MCF 10A (cell line): ENCODE data around the gene PTPRE. TPM values are rescaled to one million over a fixed set of nuclear protein-coding genes. Genes with fewer than 3 reads are reported as not detected.
A peak's percentile ranks its signal among the peaks of the same experiment; 100 is the strongest.

Source experiments
- BruUV-seq: library from RNA; stranded (reverse); fragments of 400-500 nt; replicated peaks from 2 replicates; lab custom pipeline; 2021; lab: Mats Ljungman, UMichigan
- CTCF ChIA-PET: fragments of 300-600 bp; sonication (Branson Sonifier 250); formaldehyde crosslinking; extraction: SDS; loops from one replicate; lab custom pipeline; 2021; ENCODE audit warnings: antibody characterized with exemption, inconsistent platforms; lab: Yijun Ruan, JAX
- POLR2A ChIA-PET: fragments of 300-600, 350-650 bp; sonication (Branson Sonifier 250); formaldehyde crosslinking; extraction: SDS; loops from one replicate; lab custom pipeline; 2020; ENCODE audit warnings: antibody characterized with exemption, inconsistent platforms; lab: Yijun Ruan, JAX
- DNase-seq: peaks from one replicate; pipeline ENCODE4 v3.0.0-alpha.2; 2018; ENCODE audit not compliant: unreplicated experiment
- H3K27ac Mint-ChIP-seq: one replicate; pipeline ENCODE4 v1.8.0; 2022; ENCODE audit warnings: mild to moderate bottlenecking, low read depth, mixed read lengths; ENCODE audit not compliant: unreplicated experiment
- H3K27me3 Mint-ChIP-seq: one replicate; pipeline ENCODE4 v1.8.0; 2022; ENCODE audit warnings: mixed read lengths; ENCODE audit not compliant: insufficient read depth, unreplicated experiment
- H3K36me3 Mint-ChIP-seq: one replicate; pipeline ENCODE4 v1.8.0; 2022; ENCODE audit warnings: mild to moderate bottlenecking, moderate library complexity, mixed read lengths; ENCODE audit not compliant: insufficient read depth, unreplicated experiment
- H3K4me1 Mint-ChIP-seq: one replicate; pipeline ENCODE4 v1.8.0; 2022; ENCODE audit warnings: mixed read lengths; ENCODE audit not compliant: insufficient read depth, unreplicated experiment
- H3K4me3 Mint-ChIP-seq: one replicate; pipeline ENCODE4 v1.8.0; 2022; ENCODE audit warnings: mild to moderate bottlenecking, moderate library complexity, mixed read lengths; ENCODE audit not compliant: unreplicated experiment
- H3K9me3 Mint-ChIP-seq: one replicate; pipeline ENCODE4 v1.8.0; 2022; ENCODE audit warnings: mixed read lengths; ENCODE audit not compliant: unreplicated experiment
- CTCF ChIP-seq: fragments of 200-600 bp; IDR thresholded peaks from one replicate; pipeline ENCODE4 v1.8.0; 2022; ENCODE audit warnings: antibody characterized with exemption, mild to moderate bottlenecking; ENCODE audit not compliant: unreplicated experiment
- intact Hi-C: fragments of 100-400 bp; cut with micrococcal nuclease; formaldehyde crosslinking; loops from 2 replicates; pipeline ENCODE4 v1.14.1; 2022
- total RNA-seq: library from RNA; stranded (reverse); gene quantifications from 2 replicates; pipeline ENCODE4 v1.2.3, GENCODE V29; 2022

Gene PTPRE
- total RNA-seq, 1 experiment from 2014 or later: 34.6 TPM

DNA sequence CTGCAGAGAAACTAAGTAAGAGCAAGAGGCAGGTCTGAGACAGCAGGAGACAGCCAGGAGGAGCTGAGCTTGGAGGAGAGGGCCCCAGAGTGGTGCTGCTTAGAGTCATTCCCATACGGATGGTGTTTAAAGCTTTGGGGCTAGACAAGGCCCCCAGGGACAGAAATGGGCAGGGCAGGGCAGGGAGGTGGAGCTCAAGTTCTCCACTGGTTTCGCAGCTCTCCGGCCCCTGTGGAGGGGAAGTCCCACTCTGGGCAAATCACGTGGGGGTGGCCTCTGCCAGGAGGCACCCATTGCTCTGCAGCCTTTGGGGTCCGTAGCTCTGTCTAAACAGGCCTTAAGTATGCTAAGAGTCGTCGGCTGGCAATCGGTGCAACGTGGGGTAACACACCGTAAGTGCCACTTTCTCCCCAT lies 1.0 kb upstream of the PTPRE start:
- H3K36me3 Mint-ChIP-seq: no peaks in the 10 kb centered on the region
- peak overlapping the region; percentile 19 for H3K4me3 Mint-ChIP-seq
- CTCF ChIA-PET: interaction anchor here (0.6 to 6.6 kb wide), 35 partner anchors 9 to 1812 kb away, joined by 3 to 260 read pairs (median 4); no protein-coding TSS in a partner anchor
- DNase-seq: no peak
- BruUV-seq: no TSS peak
- intact Hi-C loops: loop anchor here (1.0 to 5.0 kb wide), 4 partner anchors 105 to 245 kb away; no protein-coding TSS in a partner anchor
- no peaks in the 10 kb centered on the region for H3K9me3 Mint-ChIP-seq
- H3K4me1 Mint-ChIP-seq: peaks cover 7% of the 10 kb centered on the region
- no peak overlapping the region for H3K27ac Mint-ChIP-seq
- POLR2A ChIA-PET: interaction anchor here (0.6 to 1.7 kb wide), 5 partner anchors 104 to 163 kb away, joined by 3 to 11 read pairs (median 4); no protein-coding TSS in a partner anchor
- no peak for TF ChIP-seq CTCF
- H3K27me3 Mint-ChIP-seq: no peaks in the 10 kb centered on the region

GRCh38 chr10:127907411-127908105 lies 655 bp downstream of the PTPRE start:
- intact Hi-C loops: loop anchor here (2.0 to 5.0 kb wide), 2 partner anchors 190 to 243 kb away; no protein-coding TSS in a partner anchor
- CTCF ChIA-PET: interaction anchor here (0.6 to 6.6 kb wide), 28 partner anchors 8 to 1645 kb away, joined by 3 to 260 read pairs (median 4); no protein-coding TSS in a partner anchor
- DNase-seq: peak; percentile 59
- H3K4me1 Mint-ChIP-seq: peaks cover 7% of the 10 kb centered on the region
- peak overlapping the region; percentile 62 for H3K4me3 Mint-ChIP-seq
- BruUV-seq: no TSS peak
- POLR2A ChIA-PET: interaction anchor here (0.6 to 1.7 kb wide), 7 partner anchors 15 to 140 kb away, joined by 3 to 11 read pairs (median 5); no protein-coding TSS in a partner anchor
- no peaks in the 10 kb centered on the region for H3K27me3 Mint-ChIP-seq
- no peak for TF ChIP-seq CTCF
- no peaks in the 10 kb centered on the region for H3K9me3 Mint-ChIP-seq
- H3K27ac Mint-ChIP-seq: no peak overlapping the region
- H3K36me3 Mint-ChIP-seq: no peaks in the 10 kb centered on the region

GRCh38 chr10:127908106-127908958 lies 1.4 kb downstream of the PTPRE start:
- H3K27ac Mint-ChIP-seq: no peak overlapping the region
- H3K27me3 Mint-ChIP-seq: no peaks in the 10 kb centered on the region
- no peaks in the 10 kb centered on the region for H3K9me3 Mint-ChIP-seq
- peak overlapping the region; percentile 62 for H3K4me3 Mint-ChIP-seq
- peak; percentile 54 for DNase-seq
- ChIA-PET POLR2A (interaction anchor here (0.6 to 1.6 kb wide), 3 partner anchors 101 to 104 kb away, joined by 3 to 4 read pairs (median 3); no protein-coding TSS in a partner anchor), CTCF (interaction anchor here (0.6 to 6.6 kb wide), 9 partner anchors 9 to 210 kb away, joined by 3 to 260 read pairs (median 4); no protein-coding TSS in a partner anchor)
- H3K36me3 Mint-ChIP-seq: no peaks in the 10 kb centered on the region
- no peak for TF ChIP-seq CTCF
- peaks cover 7% of the 10 kb centered on the region for H3K4me1 Mint-ChIP-seq
- intact Hi-C loops: loop anchor here (5.0 kb wide), 1 partner anchor 191 kb away; no protein-coding TSS in a partner anchor
- BruUV-seq: no TSS peak
